ENCODE data around the gene ARF5. TPM values are rescaled to one million over a fixed set of nuclear protein-coding genes. Genes with fewer than 3 reads are reported as not detected.

The ARF5 gene
- total RNA-seq, 2 donors from 2014 or later, result 234 to 277 TPM

GRCh38 chr7:127591591-127591990 is 3.4 kb downstream of the ARF5 start:
- no peak for TF ChIP-seq CTCF (conservative IDR thresholded peaks at IDR 0.05)
- no peak for DNase-seq
- H3K27ac ChIP-seq (ENCODE audit: low read depth, low read length), result no peak overlapping the region
- Mint-ChIP-seq H3K9me3 (no peaks in the 10 kb centered on the region), H3K36me3 (ENCODE audit: low read depth) (peaks cover 24% of the 10 kb centered on the region), H3K4me1 (peaks cover 7% of the 10 kb centered on the region), H3K4me3 (no peak overlapping the region), H3K27ac (no peak overlapping the region), H3K27me3 (ENCODE audit: insufficient read depth) (peaks cover 13% of the 10 kb centered on the region)
- no peaks in the 10 kb centered on the region for H3K9me3 ChIP-seq (ENCODE audit: control insufficient read depth, low read length)
- peaks cover 21% of the 10 kb centered on the region for H3K36me3 ChIP-seq (ENCODE audit: control insufficient read depth, insufficient read depth, low read length)
- WGBS, 2 experiments (ENCODE audit: insufficient coverage in 1 of 2, insufficient read length in 1 of 2), result 95 to 100% methylated on average over 3 to 6 of the region's 6 CpGs
- no peaks in the 10 kb centered on the region for H3K27me3 ChIP-seq (ENCODE audit: control insufficient read depth, insufficient read depth, low read length, poor library complexity, severe bottlenecking)
- H3K4me1 ChIP-seq (ENCODE audit: control insufficient read depth, insufficient read depth, low read length), result peaks cover 11% of the 10 kb centered on the region
- H3K9ac ChIP-seq (ENCODE audit: extremely low read depth, low read length, poor library complexity, severe bottlenecking), result no peak overlapping the region
- H3K4me3 ChIP-seq (ENCODE audit: low read length), result no peak overlapping the region

DNA sequence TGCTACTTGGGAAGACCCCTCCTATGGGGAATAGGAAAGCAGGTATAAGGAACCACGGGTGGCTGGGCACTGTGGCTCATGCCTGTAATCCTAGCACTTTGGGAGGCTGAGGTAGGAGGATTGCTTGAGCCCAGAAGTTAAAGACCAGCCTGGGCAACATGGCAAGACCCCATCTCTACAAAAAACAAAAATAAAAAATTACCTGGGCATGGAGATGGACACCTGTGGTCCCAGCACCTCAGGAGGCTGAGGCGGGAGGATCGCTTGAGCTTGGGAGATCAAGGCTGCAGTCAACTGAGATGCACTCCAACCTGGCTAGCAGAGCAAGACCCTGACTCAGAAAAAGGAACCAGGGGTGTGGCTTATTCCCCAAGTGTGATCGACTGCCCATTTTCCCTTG is 4.3 kb downstream of the ARF5 start:
- peaks cover 21% of the 10 kb centered on the region for H3K36me3 ChIP-seq (ENCODE audit: control insufficient read depth, insufficient read depth, low read length)
- H3K4me1 ChIP-seq (ENCODE audit: control insufficient read depth, insufficient read depth, low read length), result peaks cover 11% of the 10 kb centered on the region
- Mint-ChIP-seq H3K4me1 (peaks cover 7% of the 10 kb centered on the region), H3K27me3 (ENCODE audit: insufficient read depth) (peaks cover 3% of the 10 kb centered on the region), H3K4me3 (no peak overlapping the region), H3K9me3 (no peaks in the 10 kb centered on the region), H3K27ac (no peak overlapping the region), H3K36me3 (ENCODE audit: low read depth) (peaks cover 24% of the 10 kb centered on the region)
- no peak for TF ChIP-seq CTCF (conservative IDR thresholded peaks at IDR 0.05)
- no peaks in the 10 kb centered on the region for H3K27me3 ChIP-seq (ENCODE audit: control insufficient read depth, insufficient read depth, low read length, poor library complexity, severe bottlenecking)
- no peak overlapping the region for H3K27ac ChIP-seq (ENCODE audit: low read depth, low read length)
- H3K9me3 ChIP-seq (ENCODE audit: control insufficient read depth, low read length), result no peaks in the 10 kb centered on the region
- H3K9ac ChIP-seq (ENCODE audit: extremely low read depth, low read length, poor library complexity, severe bottlenecking), result no peak overlapping the region
- 93 to 96% methylated on average over 3 to 4 of the region's 4 CpGs for WGBS, 2 experiments (ENCODE audit: insufficient coverage in 1 of 2, insufficient read length in 1 of 2)
- no peak for DNase-seq
- no peak overlapping the region for H3K4me3 ChIP-seq (ENCODE audit: low read length)

DNA sequence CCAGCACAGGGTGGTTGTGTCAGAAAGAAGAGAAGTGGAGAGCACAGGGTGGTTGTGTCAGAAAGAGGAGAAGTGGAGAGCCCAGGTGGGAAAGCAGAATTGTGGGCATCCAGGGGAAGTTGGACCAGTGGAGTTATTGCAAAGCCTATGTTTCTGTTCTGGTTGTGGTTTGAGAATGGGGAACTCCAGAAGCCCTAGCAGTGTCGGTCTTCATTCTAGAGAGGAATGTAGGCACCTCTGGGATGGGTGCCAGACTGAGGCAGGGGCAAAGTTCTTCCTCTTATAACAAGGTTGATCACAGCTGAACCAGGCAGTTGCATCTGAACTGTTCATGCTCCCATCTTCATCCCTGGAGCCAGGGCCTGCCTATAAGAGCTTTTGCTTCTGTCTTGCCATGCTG is 6.3 kb downstream of the ARF5 start:
- Histone ChIP-seq H3K27ac (ENCODE audit: low read depth, low read length) (no peak overlapping the region), H3K4me1 (ENCODE audit: control insufficient read depth, insufficient read depth, low read length) (peaks cover 5% of the 10 kb centered on the region), H3K27me3 (ENCODE audit: control insufficient read depth, insufficient read depth, low read length, poor library complexity, severe bottlenecking) (no peaks in the 10 kb centered on the region), H3K9me3 (ENCODE audit: control insufficient read depth, low read length) (no peaks in the 10 kb centered on the region), H3K36me3 (ENCODE audit: control insufficient read depth, insufficient read depth, low read length) (peaks cover 21% of the 10 kb centered on the region), H3K9ac (ENCODE audit: extremely low read depth, low read length, poor library complexity, severe bottlenecking) (no peak overlapping the region), H3K4me3 (ENCODE audit: low read length) (no peak overlapping the region)
- no peak for TF ChIP-seq CTCF (conservative IDR thresholded peaks at IDR 0.05)
- H3K9me3 Mint-ChIP-seq, result no peaks in the 10 kb centered on the region
- WGBS, 2 experiments (ENCODE audit: insufficient coverage in 1 of 2, insufficient read length in 1 of 2), result 90 to 100% methylated on average over 1 of the region's 1 CpG
- no peak overlapping the region for H3K27ac Mint-ChIP-seq
- peaks cover 24% of the 10 kb centered on the region for H3K36me3 Mint-ChIP-seq (ENCODE audit: low read depth)
- DNase-seq, result no peak
- peaks cover 6% of the 10 kb centered on the region for H3K4me1 Mint-ChIP-seq
- H3K27me3 Mint-ChIP-seq (ENCODE audit: insufficient read depth), result peaks cover 5% of the 10 kb centered on the region
- H3K4me3 Mint-ChIP-seq, result no peak overlapping the region
